Karpas-422 (cell line): ENCODE measurements around the gene TGDS. TPM values are rescaled to one million over a fixed set of nuclear protein-coding genes. Genes with fewer than 3 reads are reported as not detected.
"Not testable (repeated sequence)": the region's sequence is repeated elsewhere in the genome, so short reads cannot be mapped to it uniquely, and the experiment has no call there.

ENCODE experiments used
- DNase-seq: peaks from one replicate; pipeline ENCODE4 v3.0.0-alpha.2; 2015
- H2AFZ ChIP-seq: fragments of 200-600 bp; sonication (generic); 2 replicates; pipeline ENCODE4 v1.6.1; 2014; ENCODE audit warnings: antibody characterized with exemption, low read length, mixed read lengths
- H3K27ac ChIP-seq: fragments of 200-600 bp; sonication (generic); 2 replicates; pipeline ENCODE4 v1.5.1; 2014; ENCODE audit warnings: mild to moderate bottlenecking, low read length, moderate library complexity
- H3K27me3 ChIP-seq: fragments of 200-600 bp; sonication (generic); 2 replicates; pipeline ENCODE4 v1.6.1; 2014; ENCODE audit warnings: low read length, mixed read lengths
- H3K36me3 ChIP-seq: fragments of 200-600 bp; sonication (generic); 2 replicates; pipeline ENCODE4 v1.6.1; 2014; ENCODE audit warnings: low read length, mixed read lengths; ENCODE audit not compliant: insufficient read depth
- H3K4me1 ChIP-seq: fragments of 200-600 bp; sonication (generic); 2 replicates; pipeline ENCODE4 v1.6.1; 2014; ENCODE audit warnings: mild to moderate bottlenecking, low read length, mixed read lengths
- H3K4me2 ChIP-seq: fragments of 200-600 bp; sonication (generic); 2 replicates; pipeline ENCODE4 v1.6.1; 2014; ENCODE audit warnings: low read length, low read depth, mild to moderate bottlenecking; ENCODE audit not compliant: poor library complexity, severe bottlenecking
- H3K4me3 ChIP-seq: fragments of 200-600 bp; sonication (generic); 2 replicates; pipeline ENCODE4 v1.5.1; 2014; ENCODE audit warnings: mild to moderate bottlenecking, antibody characterized with exemption, low read length, mixed read lengths
- H3K79me2 ChIP-seq: fragments of 200-600 bp; sonication (generic); 2 replicates; pipeline ENCODE4 v1.6.1; 2014; ENCODE audit warnings: mild to moderate bottlenecking, low read length, mixed read lengths
- H3K9ac ChIP-seq: fragments of 200-600 bp; sonication (generic); 2 replicates; pipeline ENCODE4 v1.6.0; 2014; ENCODE audit warnings: low read length
- H3K9me2 ChIP-seq: fragments of 200-600 bp; sonication (generic), shearing (Covaris generic); replicated peaks from 2 replicates; pipeline ENCODE4 v1.6.0; 2014; ENCODE audit warnings: mild to moderate bottlenecking, low read length, moderate library complexity; ENCODE audit not compliant: insufficient read depth
- H3K9me3 ChIP-seq: fragments of 300-700, 200-600 bp; sonication (generic); 2 replicates; pipeline ENCODE4 v1.6.1; 2014; ENCODE audit warnings: low read length, mixed read lengths
- H4K20me1 ChIP-seq: fragments of 200-600 bp; sonication (generic); 2 replicates; pipeline ENCODE4 v1.6.1; 2014; ENCODE audit warnings: mild to moderate bottlenecking, antibody characterized with exemption, low read length, low read depth; ENCODE audit not compliant: insufficient read depth
- total RNA-seq: library from RNA; depleted of rRNA; stranded (reverse); fragments of >200 nt; shearing (Covaris generic); gene quantifications from 2 replicates; pipeline ENCODE4 v1.2.3, GENCODE V29; 2014; ENCODE audit warnings: low replicate concordance

TGDS gene
- total RNA-seq, 1 experiment from 2014 or later, result 26.2 TPM

DNA sequence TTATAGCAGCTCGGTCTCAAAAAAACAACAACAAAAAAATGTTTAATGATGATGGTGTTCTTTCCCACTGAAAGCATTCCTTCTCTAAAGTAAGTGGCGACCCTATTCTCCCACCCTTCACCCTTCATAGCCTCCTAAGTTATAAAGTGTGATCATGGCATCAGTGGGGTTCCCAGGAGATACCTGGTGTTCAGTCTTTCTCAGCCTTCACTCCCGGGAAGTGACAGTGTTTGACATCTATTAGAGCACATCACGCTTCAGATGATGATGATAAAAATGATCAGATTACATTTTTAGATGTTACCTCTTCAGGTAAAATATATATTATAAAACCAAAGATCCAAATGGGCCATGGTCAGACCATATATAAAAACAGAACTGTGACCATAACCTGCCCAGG is 51.0 kb downstream of the TGDS start:
- Histone ChIP-seq H3K79me2 (no peaks in the 10 kb centered on the region), H3K27ac (no peak overlapping the region), H3K9ac (no peak overlapping the region), H3K4me3 (no peak overlapping the region), H2AFZ (no peak overlapping the region), H3K9me3 (no peaks in the 10 kb centered on the region), H3K36me3 (no peaks in the 10 kb centered on the region), H4K20me1 (no peaks in the 10 kb centered on the region), H3K27me3 (no peaks in the 10 kb centered on the region), H3K4me2 (no peak overlapping the region), H3K4me1 (peaks cover 12% of the 10 kb centered on the region), H3K9me2 (no peaks in the 10 kb centered on the region)
- no peak for DNase-seq

DNA sequence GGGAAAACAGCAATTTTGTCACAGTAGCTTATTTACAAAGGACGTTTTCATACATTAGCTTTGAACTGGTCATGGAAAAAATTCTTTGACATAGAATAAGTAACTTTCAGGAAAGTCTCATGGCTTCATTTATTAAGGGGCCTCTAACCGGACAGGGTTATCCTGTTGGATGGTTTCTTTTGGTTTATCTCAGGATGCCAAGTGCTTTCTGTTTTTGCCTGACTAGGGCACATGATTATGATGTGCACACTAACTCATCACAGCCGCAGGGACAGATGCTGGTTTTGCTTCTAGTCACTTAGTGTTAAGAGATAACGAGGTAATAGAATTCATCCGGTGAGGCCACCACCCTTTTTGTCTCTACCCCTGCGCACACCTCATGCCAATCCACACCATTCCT is 53.0 kb downstream of the TGDS start:
- Histone ChIP-seq H3K27me3 (no peaks in the 10 kb centered on the region), H3K27ac (no peak overlapping the region), H2AFZ (no peak overlapping the region), H3K79me2 (no peaks in the 10 kb centered on the region), H3K9ac (no peak overlapping the region), H3K9me3 (no peaks in the 10 kb centered on the region), H3K9me2 (no peaks in the 10 kb centered on the region), H3K4me3 (no peak overlapping the region), H3K4me1 (peaks cover under 1% of the 10 kb centered on the region), H3K4me2 (no peak overlapping the region), H3K36me3 (no peaks in the 10 kb centered on the region), H4K20me1 (no peaks in the 10 kb centered on the region)
- DNase-seq, result no peak

- Histone ChIP-seq H3K27ac (no peak overlapping the region), H3K4me1 (no peaks in the 10 kb centered on the region), H2AFZ (no peak overlapping the region), H4K20me1 (no peaks in the 10 kb centered on the region), H3K4me3 (no peak overlapping the region), H3K27me3 (no peaks in the 10 kb centered on the region), H3K4me2 (no peak overlapping the region), H3K9me3 (no peaks in the 10 kb centered on the region), H3K79me2 (no peaks in the 10 kb centered on the region), H3K9me2 (no peaks in the 10 kb centered on the region), H3K9ac (no peak overlapping the region), H3K36me3 (no peaks in the 10 kb centered on the region)
- DNase-seq, result no peak
Measured at GRCh38 chr13:94537740-94538630, 58.0 kb downstream of the TGDS start.

- Histone ChIP-seq H3K27me3 (no peaks in the 10 kb centered on the region), H3K4me2 (no peak overlapping the region), H3K9me2 (no peaks in the 10 kb centered on the region), H3K27ac (no peak overlapping the region), H4K20me1 (no peaks in the 10 kb centered on the region), H3K79me2 (no peaks in the 10 kb centered on the region), H3K9me3 (no peaks in the 10 kb centered on the region), H3K4me1 (no peaks in the 10 kb centered on the region), H3K4me3 (no peak overlapping the region), H3K9ac (no peak overlapping the region), H3K36me3 (no peaks in the 10 kb centered on the region), H2AFZ (no peak overlapping the region)
- no peak for DNase-seq
Measured at GRCh38 chr13:94535775-94536174, 60.2 kb downstream of the TGDS start.

- Histone ChIP-seq H3K27ac (no peak overlapping the region), H3K79me2 (no peaks in the 10 kb centered on the region), H3K36me3 (no peaks in the 10 kb centered on the region), H3K9me2 (no peaks in the 10 kb centered on the region), H2AFZ (no peak overlapping the region), H3K9me3 (no peaks in the 10 kb centered on the region), H3K27me3 (no peaks in the 10 kb centered on the region), H3K9ac (no peak overlapping the region), H3K4me1 (no peaks in the 10 kb centered on the region), H3K4me2 (no peak overlapping the region), H4K20me1 (no peaks in the 10 kb centered on the region), H3K4me3 (no peak overlapping the region)
- DNase-seq, result peak; percentile 23
Measured at GRCh38 chr13:94535231-94535630, 60.7 kb downstream of the TGDS start.

GRCh38 chr13:94534166-94534565 is 61.8 kb downstream of the TGDS start:
- Histone ChIP-seq H3K9me2 (no peaks in the 10 kb centered on the region), H3K4me1 (no peaks in the 10 kb centered on the region), H3K9ac (no peak overlapping the region), H3K79me2 (no peaks in the 10 kb centered on the region), H3K4me2 (no peak overlapping the region), H3K27ac (no peak overlapping the region), H4K20me1 (no peaks in the 10 kb centered on the region), H3K27me3 (no peaks in the 10 kb centered on the region), H2AFZ (no peak overlapping the region), H3K36me3 (no peaks in the 10 kb centered on the region), H3K4me3 (no peak overlapping the region), H3K9me3 (no peaks in the 10 kb centered on the region)
- DNase-seq, result peak; percentile 19

- not testable (repeated sequence) for H3K9ac ChIP-seq, DNase-seq, H2AFZ ChIP-seq, H3K36me3 ChIP-seq, H3K4me2 ChIP-seq, H3K27me3 ChIP-seq, H4K20me1 ChIP-seq, H3K9me3 ChIP-seq, H3K9me2 ChIP-seq, H3K4me1 ChIP-seq, H3K27ac ChIP-seq, H3K4me3 ChIP-seq, H3K79me2 ChIP-seq
Measured at GRCh38 chr13:94532278-94532677, 63.7 kb downstream of the TGDS start.

- H3K4me2 ChIP-seq, H3K4me1 ChIP-seq, H3K27ac ChIP-seq, DNase-seq, H3K9ac ChIP-seq, H3K79me2 ChIP-seq, H3K4me3 ChIP-seq, H3K27me3 ChIP-seq, H2AFZ ChIP-seq, H3K9me3 ChIP-seq, H4K20me1 ChIP-seq, H3K9me2 ChIP-seq, H3K36me3 ChIP-seq: not testable (repeated sequence)
Measured at GRCh38 chr13:94526956-94527355, 69.0 kb downstream of the TGDS start.
